Activated naive CD8-positive, alpha-beta T cell (primary cell): ENCODE data around the gene PRR20C.
"Not testable (repeated sequence)": the region's sequence is repeated elsewhere in the genome, so short reads cannot be mapped to it uniquely, and the experiment has no call there.

Experiments
- H3K27ac Mint-ChIP-seq: one replicate; pipeline ENCODE4 v1.8.0; 2021; ENCODE audit warnings: mixed read lengths
- H3K27me3 Mint-ChIP-seq: one replicate; pipeline ENCODE4 v1.8.0; 2021; ENCODE audit warnings: mixed read lengths
- H3K36me3 Mint-ChIP-seq: one replicate; pipeline ENCODE4 v1.8.0; 2021; ENCODE audit warnings: mixed read lengths
- H3K4me1 Mint-ChIP-seq: one replicate; pipeline ENCODE4 v1.8.0; 2021; ENCODE audit warnings: low read depth, mixed read lengths
- H3K4me3 Mint-ChIP-seq: one replicate; pipeline ENCODE4 v1.8.0; 2021; ENCODE audit warnings: mild to moderate bottlenecking, mixed read lengths
- H3K9me3 Mint-ChIP-seq: one replicate; pipeline ENCODE4 v1.8.0; 2021; ENCODE audit warnings: low read depth, mixed read lengths

PRR20C gene

DNA sequence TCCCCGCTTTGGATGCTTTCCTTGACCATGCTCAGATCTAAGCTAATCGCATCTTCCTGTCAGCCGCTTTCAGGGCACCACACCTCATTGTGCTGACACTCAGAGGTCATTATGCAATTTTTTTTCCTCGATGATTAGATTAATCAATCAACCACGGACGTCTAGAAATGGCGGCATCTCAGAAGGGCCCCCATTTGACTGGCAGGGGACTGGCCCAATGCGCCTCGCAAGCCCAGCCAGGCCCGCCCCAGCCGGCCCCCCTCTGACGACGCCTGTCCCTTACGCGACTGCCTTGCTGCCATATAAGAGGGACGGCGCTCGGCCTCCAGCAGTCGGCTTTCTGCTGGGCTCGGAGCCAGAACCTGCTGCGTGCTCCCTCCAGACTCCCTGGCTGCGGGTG is at the start of gene PRR20C:
TSS of gene PRR20C (plus strand) at position 301 of the 400 bp plus-strand sequence. CDS start 387 bp downstream, outside the sequence.
- H3K4me1 Mint-ChIP-seq, H3K4me3 Mint-ChIP-seq: not testable (repeated sequence)

DNA sequence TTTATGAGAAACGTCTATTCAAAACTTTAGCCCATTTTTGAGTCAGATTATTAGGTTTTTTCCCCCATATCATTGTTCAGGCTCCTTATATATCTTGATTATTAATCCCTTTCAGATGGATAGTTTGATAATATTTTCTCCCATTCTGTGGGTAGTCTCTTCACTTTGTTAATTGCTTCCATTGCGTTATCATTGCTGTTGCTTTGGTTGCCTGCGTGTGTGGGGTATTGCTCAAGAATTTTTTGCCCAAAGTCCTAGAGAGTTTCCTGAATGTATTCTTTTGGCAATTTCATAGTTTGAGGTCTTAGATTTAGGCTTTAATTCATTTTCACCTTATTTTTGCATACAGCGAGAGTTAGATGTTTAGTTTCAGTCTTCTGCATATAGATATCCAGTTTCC is 38.9 kb upstream of the PRR20C start:
- no peak overlapping the region for H3K27ac Mint-ChIP-seq
- no peaks in the 10 kb centered on the region for H3K36me3 Mint-ChIP-seq
- H3K4me1 Mint-ChIP-seq: no peaks in the 10 kb centered on the region
- H3K4me3 Mint-ChIP-seq: no peak overlapping the region
- peaks cover 18% of the 10 kb centered on the region for H3K9me3 Mint-ChIP-seq
- H3K27me3 Mint-ChIP-seq: no peaks in the 10 kb centered on the region

More for the DNA sequence above, at the start of gene PRR20C:
- not testable (repeated sequence) for H3K27ac Mint-ChIP-seq, H3K9me3 Mint-ChIP-seq, H3K36me3 Mint-ChIP-seq, H3K27me3 Mint-ChIP-seq

DNA sequence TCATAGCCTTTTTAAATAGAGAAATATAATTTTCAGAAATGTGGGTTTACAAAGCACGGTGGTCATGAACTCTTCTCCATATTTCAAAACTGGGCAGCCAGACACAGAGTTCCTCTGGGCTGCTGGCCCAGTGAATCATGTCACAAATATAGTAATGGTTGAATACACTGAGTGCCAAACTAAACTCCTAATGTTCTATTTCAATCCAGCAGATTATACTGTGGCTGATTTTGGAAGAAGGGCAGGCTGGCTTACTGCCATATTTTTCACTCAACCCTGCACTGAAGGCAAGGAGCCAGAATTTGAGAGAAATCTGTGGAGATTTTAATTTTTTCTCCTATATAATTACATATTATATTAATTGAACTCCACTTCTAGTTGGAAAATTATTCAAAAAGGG is 30.2 kb upstream of the PRR20C start:
- Mint-ChIP-seq H3K27ac (no peak overlapping the region), H3K4me3 (no peak overlapping the region), H3K9me3 (peaks cover 7% of the 10 kb centered on the region), H3K4me1 (no peaks in the 10 kb centered on the region), H3K27me3 (no peaks in the 10 kb centered on the region), H3K36me3 (no peaks in the 10 kb centered on the region)

DNA sequence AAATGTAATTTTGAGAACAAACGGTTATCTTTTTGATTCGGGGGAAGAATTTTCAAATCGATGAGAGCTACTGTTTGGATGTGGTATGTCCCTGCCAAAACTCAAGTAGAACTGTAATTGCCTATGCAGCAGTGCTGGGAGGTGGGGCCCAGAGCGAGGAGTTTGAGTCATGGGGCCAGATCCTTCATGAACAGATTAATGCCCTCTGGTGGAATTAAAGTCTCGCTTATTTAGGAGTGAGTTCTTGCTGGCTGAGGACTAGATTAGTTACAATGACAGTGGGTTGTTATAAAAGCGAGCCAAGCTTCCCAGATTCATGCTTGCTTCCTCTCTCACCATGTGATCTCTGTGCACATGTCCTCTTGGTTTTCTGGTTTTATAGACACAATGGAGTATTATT is 25.0 kb upstream of the PRR20C start:
- Mint-ChIP-seq H3K27ac (no peak overlapping the region), H3K27me3 (no peaks in the 10 kb centered on the region), H3K36me3 (no peaks in the 10 kb centered on the region), H3K4me1 (no peaks in the 10 kb centered on the region), H3K4me3 (no peak overlapping the region), H3K9me3 (peaks cover 4% of the 10 kb centered on the region)

DNA sequence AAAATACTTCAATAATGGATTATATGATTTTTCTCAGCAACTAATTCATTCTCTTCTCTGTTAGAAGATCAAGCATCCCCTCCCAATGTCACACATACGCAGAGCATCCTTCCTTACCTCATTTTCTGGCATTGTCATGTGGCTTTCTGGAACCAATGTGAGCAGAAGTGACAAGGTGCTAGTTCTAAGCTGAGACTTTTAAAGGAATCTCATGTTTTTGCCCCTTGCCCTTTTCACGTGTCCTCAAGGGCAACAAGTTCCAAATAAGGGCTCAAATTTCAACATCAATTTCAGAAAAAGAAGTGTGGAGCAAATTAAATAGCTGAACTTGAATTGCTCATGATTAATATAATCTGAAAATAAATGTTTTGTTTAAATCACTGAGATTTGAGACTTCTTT is 17.8 kb upstream of the PRR20C start:
- no peak overlapping the region for H3K4me3 Mint-ChIP-seq

DNA sequence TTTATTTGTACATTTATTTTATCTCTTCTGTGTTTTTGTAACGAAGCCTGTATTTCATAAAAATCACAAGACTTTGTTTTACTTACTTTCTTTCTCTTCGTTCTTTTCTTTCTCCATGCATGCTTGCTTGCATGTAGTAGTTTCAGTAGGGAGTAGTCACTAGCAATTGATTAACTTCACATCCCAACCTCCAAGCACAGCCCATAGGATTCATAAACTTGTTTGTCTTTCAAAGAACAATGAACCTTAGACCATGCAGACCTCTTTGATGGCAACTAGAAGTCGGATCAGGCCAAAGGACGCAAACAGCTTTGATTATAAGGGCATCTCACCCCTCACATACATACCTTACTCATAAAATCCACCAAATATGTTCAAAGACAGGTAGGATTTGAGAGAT is 16.3 kb upstream of the PRR20C start:
- Mint-ChIP-seq H3K27ac (no peak overlapping the region), H3K9me3 (no peaks in the 10 kb centered on the region), H3K4me3 (no peak overlapping the region), H3K36me3 (no peaks in the 10 kb centered on the region), H3K4me1 (no peaks in the 10 kb centered on the region), H3K27me3 (no peaks in the 10 kb centered on the region)

More for the DNA sequence above, 17.8 kb upstream of the PRR20C start:
- Mint-ChIP-seq H3K36me3 (no peaks in the 10 kb centered on the region), H3K9me3 (no peaks in the 10 kb centered on the region), H3K27me3 (no peaks in the 10 kb centered on the region), H3K27ac (no peak overlapping the region), H3K4me1 (no peaks in the 10 kb centered on the region)

DNA sequence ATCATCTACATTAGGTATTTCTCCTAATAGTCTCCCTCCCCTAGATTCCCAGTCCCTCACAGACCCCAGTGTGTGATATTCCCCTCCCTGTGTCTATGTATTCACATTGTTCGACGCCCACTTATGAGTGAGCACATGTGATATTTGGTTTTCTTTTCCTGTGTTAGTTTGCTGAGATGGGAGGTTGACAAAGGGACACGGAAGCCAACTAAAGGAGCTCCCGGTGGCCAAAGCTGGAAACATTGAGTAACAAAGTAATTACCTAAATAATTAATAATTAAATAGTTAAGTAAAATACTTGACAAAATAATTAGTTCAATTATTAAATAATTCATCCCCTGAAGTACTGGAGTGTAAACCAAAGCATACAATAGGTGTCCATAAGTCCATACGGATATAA is 14.9 kb upstream of the PRR20C start:
- no peaks in the 10 kb centered on the region for H3K27me3 Mint-ChIP-seq
- no peaks in the 10 kb centered on the region for H3K4me1 Mint-ChIP-seq
- H3K27ac Mint-ChIP-seq: no peak overlapping the region
- H3K4me3 Mint-ChIP-seq: no peak overlapping the region
- no peaks in the 10 kb centered on the region for H3K36me3 Mint-ChIP-seq
- H3K9me3 Mint-ChIP-seq: no peaks in the 10 kb centered on the region

DNA sequence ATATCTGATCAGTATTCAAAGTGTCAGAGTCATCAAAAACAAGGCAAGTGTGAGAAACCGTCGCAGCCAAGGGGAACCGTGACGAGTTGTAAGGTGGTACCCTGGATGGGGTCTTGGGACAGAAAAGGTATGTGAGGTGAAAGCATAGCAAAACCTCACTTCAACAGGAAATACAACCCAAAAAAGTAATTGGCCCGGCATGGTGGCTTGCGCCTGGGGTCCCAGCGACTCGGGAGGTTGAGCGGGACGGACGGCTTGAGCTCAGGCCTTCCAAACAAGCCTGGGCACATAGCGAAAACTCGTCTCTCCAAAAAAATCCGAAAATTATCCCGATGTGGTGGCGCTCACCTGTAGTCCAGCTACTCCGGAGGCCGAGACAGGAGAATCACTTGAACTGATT is 14.1 kb upstream of the PRR20C start:
- not testable (repeated sequence) for H3K9me3 Mint-ChIP-seq, H3K27me3 Mint-ChIP-seq, H3K4me3 Mint-ChIP-seq, H3K27ac Mint-ChIP-seq, H3K36me3 Mint-ChIP-seq, H3K4me1 Mint-ChIP-seq

DNA sequence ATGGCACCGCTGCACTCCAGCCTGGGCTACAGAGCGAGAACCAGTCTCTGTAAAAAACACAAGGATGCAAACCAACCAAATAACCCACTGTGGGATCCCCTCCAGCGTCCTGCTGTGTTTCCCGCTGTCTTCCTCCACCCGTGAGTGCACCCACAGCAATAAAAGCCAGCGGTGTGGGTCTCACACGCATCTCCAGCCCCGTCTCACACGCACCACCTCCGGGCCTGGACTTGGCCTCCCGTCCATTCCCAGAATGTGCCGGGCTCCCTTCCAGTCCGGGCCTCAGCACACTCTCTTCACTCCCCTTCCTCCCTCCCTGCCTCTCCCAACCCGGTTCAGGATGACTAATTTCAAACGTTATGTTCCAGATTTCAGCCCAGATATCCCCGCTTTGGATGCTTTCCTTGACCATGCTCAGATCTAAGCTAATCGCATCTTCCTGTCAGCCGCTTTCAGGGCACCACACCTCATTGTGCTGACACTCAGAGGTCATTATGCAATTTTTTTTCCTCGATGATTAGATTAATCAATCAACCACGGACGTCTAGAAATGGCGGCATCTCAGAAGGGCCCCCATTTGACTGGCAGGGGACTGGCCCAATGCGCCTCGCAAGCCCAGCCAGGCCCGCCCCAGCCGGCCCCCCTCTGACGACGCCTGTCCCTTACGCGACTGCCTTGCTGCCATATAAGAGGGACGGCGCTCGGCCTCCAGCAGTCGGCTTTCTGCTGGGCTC is 13.5 kb upstream of the PRR20C start, which contains the start of gene PRR20A:
TSS of gene PRR20A (plus strand) at position 684 of the 734 bp plus-strand sequence. CDS start 387 bp downstream, outside the sequence.
- not testable (repeated sequence) for H3K4me1 Mint-ChIP-seq, H3K4me3 Mint-ChIP-seq, H3K27me3 Mint-ChIP-seq, H3K9me3 Mint-ChIP-seq, H3K36me3 Mint-ChIP-seq, H3K27ac Mint-ChIP-seq

DNA sequence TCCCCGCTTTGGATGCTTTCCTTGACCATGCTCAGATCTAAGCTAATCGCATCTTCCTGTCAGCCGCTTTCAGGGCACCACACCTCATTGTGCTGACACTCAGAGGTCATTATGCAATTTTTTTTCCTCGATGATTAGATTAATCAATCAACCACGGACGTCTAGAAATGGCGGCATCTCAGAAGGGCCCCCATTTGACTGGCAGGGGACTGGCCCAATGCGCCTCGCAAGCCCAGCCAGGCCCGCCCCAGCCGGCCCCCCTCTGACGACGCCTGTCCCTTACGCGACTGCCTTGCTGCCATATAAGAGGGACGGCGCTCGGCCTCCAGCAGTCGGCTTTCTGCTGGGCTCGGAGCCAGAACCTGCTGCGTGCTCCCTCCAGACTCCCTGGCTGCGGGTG is 6.7 kb upstream of the PRR20C start, which contains the start of gene PRR20B:
TSS of gene PRR20B (plus strand) at position 301 of the 400 bp plus-strand sequence. CDS start 387 bp downstream, outside the sequence.
- H3K27ac Mint-ChIP-seq, H3K4me3 Mint-ChIP-seq, H3K27me3 Mint-ChIP-seq, H3K36me3 Mint-ChIP-seq, H3K4me1 Mint-ChIP-seq, H3K9me3 Mint-ChIP-seq: not testable (repeated sequence)

DNA sequence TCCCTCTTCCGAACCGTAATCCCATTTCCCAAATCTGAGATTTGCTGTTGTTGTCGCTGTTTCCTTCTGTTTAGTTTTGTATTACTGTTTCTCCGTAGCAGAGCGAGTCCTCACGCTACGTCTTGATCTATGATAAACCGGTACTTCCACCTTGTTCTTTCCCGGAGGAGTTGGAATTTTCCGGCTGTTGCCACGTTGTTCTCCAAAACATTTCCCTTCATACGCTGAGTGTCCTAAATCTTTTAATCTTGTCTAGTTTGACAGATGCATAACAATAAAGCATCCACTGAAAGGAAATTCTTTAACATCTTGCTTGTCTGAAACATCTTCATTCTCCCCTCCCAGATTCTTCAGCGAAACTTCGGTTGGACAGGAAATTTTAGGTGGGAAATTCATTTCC is 5.8 kb upstream of the PRR20C start:
- not testable (repeated sequence) for H3K27me3 Mint-ChIP-seq, H3K4me1 Mint-ChIP-seq, H3K4me3 Mint-ChIP-seq, H3K27ac Mint-ChIP-seq, H3K36me3 Mint-ChIP-seq, H3K9me3 Mint-ChIP-seq

DNA sequence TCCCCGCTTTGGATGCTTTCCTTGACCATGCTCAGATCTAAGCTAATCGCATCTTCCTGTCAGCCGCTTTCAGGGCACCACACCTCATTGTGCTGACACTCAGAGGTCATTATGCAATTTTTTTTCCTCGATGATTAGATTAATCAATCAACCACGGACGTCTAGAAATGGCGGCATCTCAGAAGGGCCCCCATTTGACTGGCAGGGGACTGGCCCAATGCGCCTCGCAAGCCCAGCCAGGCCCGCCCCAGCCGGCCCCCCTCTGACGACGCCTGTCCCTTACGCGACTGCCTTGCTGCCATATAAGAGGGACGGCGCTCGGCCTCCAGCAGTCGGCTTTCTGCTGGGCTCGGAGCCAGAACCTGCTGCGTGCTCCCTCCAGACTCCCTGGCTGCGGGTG is 6.5 kb downstream of the PRR20C start, which contains the start of gene PRR20D:
TSS of gene PRR20D (plus strand) at position 301 of the 400 bp plus-strand sequence. CDS start 387 bp downstream, outside the sequence.
- not testable (repeated sequence) for H3K27ac Mint-ChIP-seq, H3K36me3 Mint-ChIP-seq, H3K4me1 Mint-ChIP-seq, H3K27me3 Mint-ChIP-seq, H3K9me3 Mint-ChIP-seq, H3K4me3 Mint-ChIP-seq

DNA sequence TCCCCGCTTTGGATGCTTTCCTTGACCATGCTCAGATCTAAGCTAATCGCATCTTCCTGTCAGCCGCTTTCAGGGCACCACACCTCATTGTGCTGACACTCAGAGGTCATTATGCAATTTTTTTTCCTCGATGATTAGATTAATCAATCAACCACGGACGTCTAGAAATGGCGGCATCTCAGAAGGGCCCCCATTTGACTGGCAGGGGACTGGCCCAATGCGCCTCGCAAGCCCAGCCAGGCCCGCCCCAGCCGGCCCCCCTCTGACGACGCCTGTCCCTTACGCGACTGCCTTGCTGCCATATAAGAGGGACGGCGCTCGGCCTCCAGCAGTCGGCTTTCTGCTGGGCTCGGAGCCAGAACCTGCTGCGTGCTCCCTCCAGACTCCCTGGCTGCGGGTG is 13.0 kb downstream of the PRR20C start, which contains the start of gene PRR20E:
TSS of gene PRR20E (plus strand) at position 301 of the 400 bp plus-strand sequence. CDS start 387 bp downstream, outside the sequence.
- not testable (repeated sequence) for H3K36me3 Mint-ChIP-seq, H3K4me3 Mint-ChIP-seq, H3K27me3 Mint-ChIP-seq, H3K4me1 Mint-ChIP-seq, H3K27ac Mint-ChIP-seq, H3K9me3 Mint-ChIP-seq

DNA sequence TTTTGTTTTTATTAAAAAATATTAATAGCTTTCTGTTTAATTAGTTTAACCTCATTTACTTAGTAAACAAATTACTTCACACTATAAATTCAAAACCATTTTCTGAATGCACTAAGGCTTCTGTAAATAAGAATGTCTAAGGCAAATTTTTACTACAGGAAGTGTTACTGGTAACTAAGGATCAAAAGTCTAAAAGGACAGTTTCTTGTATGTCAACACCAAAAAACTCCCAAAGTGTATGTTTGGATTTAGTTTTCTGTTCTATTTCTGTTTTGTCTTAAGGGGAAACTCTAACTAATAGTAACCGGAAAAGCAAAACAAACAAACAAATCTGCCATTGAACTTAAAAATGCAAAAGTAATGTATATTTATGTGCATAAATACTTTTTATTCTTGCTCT is 37.8 kb downstream of the PRR20C start:
- Mint-ChIP-seq H3K4me3 (no peak overlapping the region), H3K36me3 (no peaks in the 10 kb centered on the region), H3K27ac (no peak overlapping the region), H3K27me3 (no peaks in the 10 kb centered on the region), H3K9me3 (peaks cover 13% of the 10 kb centered on the region), H3K4me1 (no peaks in the 10 kb centered on the region)
